Keratinocyte (primary cell): ENCODE results near the gene BICD1.

Source experiments
- CTCF ChIP-seq, 3 experiments: IDR thresholded peaks in 1 of 3; conservative IDR thresholded peaks in 1 of 3; optimal IDR thresholded peaks in 1 of 3; 2 replicates in 2 of 3; 3 replicates in 1 of 3; pipeline versions ENCODE3 to v1.5.1; 2011; ENCODE audit warnings: low read length in 3 of 3, mild to moderate bottlenecking in 3 of 3, moderate library complexity in 2 of 3, control low read depth in 1 of 3, inconsistent platforms in 1 of 3; ENCODE audit not compliant: insufficient read depth in 2 of 3; ENCODE audit errors: extremely low read depth in 1 of 3
- EZH2 ChIP-seq: IDR thresholded peaks from one replicate; pipeline ENCODE4 v1.6.1; 2012; ENCODE audit warnings: inconsistent platforms, mild to moderate bottlenecking, low read length, moderate library complexity

DNA sequence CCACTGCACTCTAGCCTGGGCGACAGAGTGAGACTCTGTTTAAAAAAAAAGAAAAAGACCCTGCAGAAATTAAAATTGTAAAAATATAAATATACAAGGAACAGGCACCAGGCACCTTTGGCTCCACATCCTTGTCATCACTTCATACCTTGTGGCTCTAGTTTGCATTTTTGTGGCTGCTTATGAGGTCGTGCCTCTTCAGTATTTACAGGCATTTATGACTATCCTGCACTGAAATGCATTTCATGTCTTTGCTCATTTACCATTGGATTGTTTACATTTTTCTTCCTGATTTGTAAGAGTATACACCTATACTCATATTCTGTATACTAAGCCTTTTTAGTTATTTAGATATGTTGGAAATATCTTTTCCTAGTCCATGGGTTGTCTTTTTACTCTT, 20.1 kb downstream of the BICD1 start:
- TF ChIP-seq EZH2 (no peak), CTCF (optimal IDR thresholded peaks at IDR 0.05 in 1 of 3, IDR thresholded peaks at IDR 0.05 in 1 of 3, conservative IDR thresholded peaks at IDR 0.05 in 1 of 3; ENCODE audit: extremely low read depth in 1 of 3, insufficient read depth in 2 of 3, low read length in 3 of 3) (no peak)
